Activated CD4-positive, alpha-beta memory T cell treated with anti-CD3 and anti-CD28 coated beads, Interleukin-2, amount 10 ng/mL, durations not matched to agents 7 days and 5 days (primary cell): ENCODE results near the gene ZBTB46. TPM values are rescaled to one million over a fixed set of nuclear protein-coding genes. Genes with fewer than 3 reads are reported as not detected.
"Not testable (repeated sequence)": the region's sequence is repeated elsewhere in the genome, so short reads cannot be mapped to it uniquely, and the experiment has no call there.

ENCODE experiments used
- CTCF ChIA-PET: fragments of 350-600 bp; sonication (Branson Sonifier 250); formaldehyde crosslinking; loops from one replicate; lab custom pipeline; 2021; ENCODE audit warnings: antibody characterized with exemption, inconsistent platforms; lab: Charles Lee
- POLR2A ChIA-PET: fragments of 350-600 bp; sonication (Branson Sonifier 250); formaldehyde crosslinking; loops from one replicate; lab custom pipeline; 2021; ENCODE audit warnings: antibody characterized with exemption; lab: Charles Lee
- DNase-seq: peaks from one replicate; pipeline ENCODE4 v3.0.0-alpha.2; 2020
- H3K27ac Mint-ChIP-seq: one replicate; pipeline ENCODE4 v1.8.0; 2021; ENCODE audit warnings: mild to moderate bottlenecking, mixed read lengths
- H3K27me3 Mint-ChIP-seq: one replicate; pipeline ENCODE4 v1.8.0; 2021; ENCODE audit warnings: mixed read lengths
- H3K36me3 Mint-ChIP-seq: one replicate; pipeline ENCODE4 v1.8.0; 2021; ENCODE audit warnings: low read depth, mixed read lengths
- H3K4me1 Mint-ChIP-seq: one replicate; pipeline ENCODE4 v1.8.0; 2021; ENCODE audit warnings: mixed read lengths
- H3K4me3 Mint-ChIP-seq: one replicate; pipeline ENCODE4 v1.8.0; 2021; ENCODE audit warnings: mild to moderate bottlenecking, mixed read lengths
- H3K9me3 Mint-ChIP-seq: one replicate; pipeline ENCODE4 v1.8.0; 2021; ENCODE audit warnings: mixed read lengths
- total RNA-seq, 2 experiments: library from RNA; stranded (reverse); gene quantifications; one replicate each; pipeline ENCODE4 v1.2.3, GENCODE V29; 2021

ZBTB46 gene
- total RNA-seq, 2 experiments from 2014 or later = 0.53 to 0.65 TPM

- POLR2A ChIA-PET = interaction anchor here (7.3 kb wide), 1 partner anchor 29 kb away, joined by 120 read pairs; the partner anchor contains the start of genes ARFRP1 and ZGPAT
- CTCF ChIA-PET = interaction anchor here (0.6 to 0.7 kb wide), 2 partner anchors 26 to 50 kb away, joined by 3 read pairs; partner anchors contain the start of genes ARFRP1 and ZGPAT
- peak overlapping the region; percentile 64 for H3K27ac Mint-ChIP-seq
These were observed 96.7 kb downstream of the ZBTB46 start for GRCh38 chr20:63734111-63734945.

GRCh38 chr20:63733579-63734081, 97.4 kb downstream of the ZBTB46 start:
- Mint-ChIP-seq H3K4me3 (no peak overlapping the region), H3K36me3 (peaks cover 42% of the 10 kb centered on the region), H3K27me3 (no peaks in the 10 kb centered on the region), H3K27ac (peak overlapping the region; percentile 64), H3K9me3 (no peaks in the 10 kb centered on the region), H3K4me1 (peaks cover 28% of the 10 kb centered on the region)
- POLR2A ChIA-PET = interaction anchor here (7.3 kb wide), 1 partner anchor 28 kb away, joined by 120 read pairs; the partner anchor contains the start of genes ARFRP1 and ZGPAT
- DNase-seq = no peak
- CTCF ChIA-PET = no interaction called here

More at GRCh38 chr20:63734111-63734945, 96.7 kb downstream of the ZBTB46 start:
- no peak overlapping the region for H3K4me3 Mint-ChIP-seq
- no peaks in the 10 kb centered on the region for H3K9me3 Mint-ChIP-seq
- DNase-seq = no peak
- peaks cover 38% of the 10 kb centered on the region for H3K36me3 Mint-ChIP-seq
- no peaks in the 10 kb centered on the region for H3K27me3 Mint-ChIP-seq
- peaks cover 27% of the 10 kb centered on the region for H3K4me1 Mint-ChIP-seq

DNA sequence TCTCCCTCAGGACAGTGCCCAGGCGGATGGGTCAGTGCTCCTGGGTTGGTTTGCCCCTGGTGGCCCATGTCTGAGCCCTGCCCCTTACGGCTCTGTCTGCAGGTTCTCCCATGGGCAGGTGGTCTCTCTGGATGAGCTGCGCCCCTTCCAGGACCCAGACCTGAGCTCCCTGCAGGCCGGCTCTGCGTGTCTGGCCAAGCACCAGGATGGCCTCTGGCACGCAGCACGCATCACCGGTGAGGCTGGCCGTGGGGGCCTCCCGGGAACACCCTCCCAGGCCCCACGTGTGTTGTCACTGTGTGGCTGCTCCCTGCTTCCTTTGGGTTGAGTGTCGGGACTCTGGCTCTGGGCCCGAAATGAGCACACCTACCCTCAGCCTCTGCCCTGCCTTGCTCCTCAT, 97.9 kb downstream of the ZBTB46 start:
- POLR2A ChIA-PET = interaction anchor here (7.3 kb wide), 1 partner anchor 28 kb away, joined by 120 read pairs; the partner anchor contains the start of genes ARFRP1 and ZGPAT
- no peak overlapping the region for H3K4me3 Mint-ChIP-seq
- no peaks in the 10 kb centered on the region for H3K9me3 Mint-ChIP-seq
- no peak for DNase-seq
- peaks cover 47% of the 10 kb centered on the region for H3K36me3 Mint-ChIP-seq
- H3K27ac Mint-ChIP-seq = no peak overlapping the region
- CTCF ChIA-PET = no interaction called here
- H3K4me1 Mint-ChIP-seq = peaks cover 34% of the 10 kb centered on the region
- H3K27me3 Mint-ChIP-seq = no peaks in the 10 kb centered on the region

- ChIA-PET CTCF (no interaction called here), POLR2A (interaction anchor here (7.3 kb wide), 1 partner anchor 27 kb away, joined by 120 read pairs; the partner anchor contains the start of genes ARFRP1 and ZGPAT)
- H3K4me1 Mint-ChIP-seq = peaks cover 40% of the 10 kb centered on the region
- H3K27ac Mint-ChIP-seq = no peak overlapping the region
- no peaks in the 10 kb centered on the region for H3K27me3 Mint-ChIP-seq
- H3K4me3 Mint-ChIP-seq = no peak overlapping the region
- H3K9me3 Mint-ChIP-seq = no peaks in the 10 kb centered on the region
- DNase-seq = no peak
- peaks cover 50% of the 10 kb centered on the region for H3K36me3 Mint-ChIP-seq
These were observed 98.7 kb downstream of the ZBTB46 start for GRCh38 chr20:63732118-63733095.

DNA sequence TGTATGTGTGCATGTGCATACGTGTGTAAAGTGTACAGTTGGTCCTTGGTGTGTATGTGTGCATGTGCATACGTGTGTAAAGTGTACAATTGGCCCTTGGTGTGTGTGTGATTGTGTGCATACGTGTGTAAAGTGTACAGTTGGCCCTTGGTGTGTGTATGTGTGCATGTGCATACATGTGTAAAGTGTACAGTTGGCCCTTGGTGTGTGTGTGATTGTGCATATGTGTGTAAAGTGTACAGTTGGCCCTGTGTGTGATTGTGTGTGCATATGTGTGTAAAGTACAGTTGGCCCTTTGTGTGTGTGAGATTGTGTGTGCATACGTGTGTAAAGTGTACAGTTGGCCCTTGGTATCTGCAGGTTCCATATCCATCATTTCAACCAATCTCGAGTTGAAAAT, 99.7 kb downstream of the ZBTB46 start:
- H3K27me3 Mint-ChIP-seq = no peaks in the 10 kb centered on the region
- H3K4me1 Mint-ChIP-seq = peaks cover 43% of the 10 kb centered on the region
- ChIA-PET POLR2A (interaction anchor here (1.9 kb wide), 1 partner anchor 23 kb away, joined by 8 read pairs; the partner anchor contains the start of genes ARFRP1 and ZGPAT), CTCF (interaction anchor here (0.7 kb wide), 1 partner anchor 25 kb away, joined by 3 read pairs; no protein-coding TSS in a partner anchor)
- no peak overlapping the region for H3K4me3 Mint-ChIP-seq
- H3K27ac Mint-ChIP-seq = no peak overlapping the region
- H3K36me3 Mint-ChIP-seq = peaks cover 53% of the 10 kb centered on the region
- peaks cover 3% of the 10 kb centered on the region for H3K9me3 Mint-ChIP-seq
- no peak for DNase-seq

DNA sequence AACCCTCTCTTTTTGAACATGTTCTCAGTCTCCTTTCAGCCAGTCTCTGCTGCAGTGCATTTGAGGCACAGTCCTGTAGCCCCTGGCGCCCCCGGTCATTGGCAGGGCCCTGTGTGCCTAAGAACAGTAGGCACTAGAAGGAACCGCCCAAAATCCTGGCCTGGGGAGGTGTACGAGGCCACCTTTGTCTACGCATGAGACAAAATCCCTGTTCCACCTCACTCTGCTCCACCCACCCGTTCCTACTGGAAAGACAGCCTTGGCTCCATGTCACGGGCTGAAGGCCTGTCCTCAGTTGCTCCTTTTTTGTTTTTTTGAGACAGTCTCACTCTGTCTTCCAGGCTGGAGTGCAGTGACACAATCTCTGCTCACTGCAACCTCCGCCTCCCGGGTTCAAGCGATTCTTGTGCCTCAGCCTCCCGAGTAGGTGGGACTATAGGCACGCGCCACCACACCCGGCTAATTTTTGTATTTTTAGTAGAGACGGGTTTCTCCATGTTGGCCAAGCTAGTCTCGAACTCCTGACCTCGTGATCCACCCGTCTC, 100.8 kb downstream of the ZBTB46 start:
- H3K9me3 Mint-ChIP-seq, H3K27me3 Mint-ChIP-seq, CTCF ChIA-PET, DNase-seq, H3K27ac Mint-ChIP-seq, H3K4me3 Mint-ChIP-seq: not testable (repeated sequence)
- H3K36me3 Mint-ChIP-seq = peaks cover 52% of the 10 kb centered on the region
- POLR2A ChIA-PET = interaction anchor here (1.6 to 3.8 kb wide), 4 partner anchors 7 to 22 kb away, joined by 4 to 29 read pairs (median 8); partner anchors contain the start of genes ARFRP1, LIME1, SLC2A4RG and ZGPAT
- H3K4me1 Mint-ChIP-seq = peaks cover 34% of the 10 kb centered on the region

DNA sequence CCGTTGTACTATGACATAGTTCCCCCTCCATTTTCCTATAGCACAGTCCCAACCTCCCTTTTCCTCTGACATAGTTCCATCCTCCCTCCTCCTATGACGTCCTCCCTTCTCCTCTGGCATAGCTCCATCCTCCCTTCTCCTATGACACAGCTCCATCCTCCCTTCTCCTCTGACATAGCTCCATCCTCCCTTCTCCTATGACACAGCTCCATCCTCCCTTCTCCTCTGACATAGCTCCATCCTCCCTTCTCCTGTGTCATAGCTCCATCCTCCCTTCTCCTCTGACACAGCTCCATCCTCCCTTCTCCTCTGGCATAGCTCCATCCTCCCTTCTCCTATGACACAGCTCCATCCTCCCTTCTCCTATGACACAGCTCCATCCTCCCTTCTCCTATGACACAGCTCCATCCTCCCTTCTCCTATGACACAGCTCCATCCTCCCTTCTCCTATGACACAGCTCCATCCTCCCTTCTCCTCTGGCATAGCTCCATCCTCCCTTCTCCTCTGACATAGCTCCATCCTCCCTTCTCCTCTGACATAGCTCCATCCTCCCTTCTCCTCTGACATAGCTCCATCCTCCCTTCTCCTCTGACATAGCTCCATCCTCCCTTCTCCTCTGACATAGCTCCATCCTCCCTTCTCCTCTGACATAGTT, 108.0 kb downstream of the ZBTB46 start:
- H3K4me1 Mint-ChIP-seq = peaks cover 38% of the 10 kb centered on the region
- ChIA-PET POLR2A (interaction anchor here (0.6 to 1.1 kb wide), 3 partner anchors 14 to 142 kb away, joined by 3 read pairs; partner anchors contain the start of genes LIME1 and TPD52L2), CTCF (interaction anchor here (5.2 kb wide), 1 partner anchor 15 kb away, joined by 13 read pairs; the partner anchor contains the start of genes ARFRP1 and ZGPAT)
- not testable (repeated sequence) for H3K4me3 Mint-ChIP-seq, H3K27ac Mint-ChIP-seq, H3K27me3 Mint-ChIP-seq, DNase-seq
- H3K9me3 Mint-ChIP-seq = peaks cover 18% of the 10 kb centered on the region
- H3K36me3 Mint-ChIP-seq = peaks cover 71% of the 10 kb centered on the region

DNA sequence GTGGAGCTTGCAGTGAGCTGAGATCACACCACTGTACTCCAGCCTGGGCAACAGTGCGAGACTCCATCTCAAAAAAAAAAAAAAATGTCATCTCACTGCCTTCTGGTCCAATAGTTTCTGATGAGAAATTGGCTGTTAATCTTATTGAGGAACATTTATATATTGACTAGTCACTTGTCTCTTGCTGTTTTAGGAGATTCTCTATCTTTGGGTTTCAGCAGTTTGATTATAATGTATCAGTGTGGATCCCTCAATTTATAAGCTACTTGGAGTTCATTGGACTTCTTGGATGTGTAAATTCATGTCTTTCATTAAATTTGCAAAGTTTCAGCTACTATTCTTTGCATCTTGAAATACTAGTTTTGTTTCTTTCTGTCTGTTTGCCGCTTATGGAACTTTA, 112.1 kb downstream of the ZBTB46 start:
- POLR2A ChIA-PET = no interaction called here
- H3K36me3 Mint-ChIP-seq = peaks cover 79% of the 10 kb centered on the region
- H3K4me1 Mint-ChIP-seq = peaks cover 37% of the 10 kb centered on the region
- DNase-seq = no peak
- no peaks in the 10 kb centered on the region for H3K27me3 Mint-ChIP-seq
- peaks cover 12% of the 10 kb centered on the region for H3K9me3 Mint-ChIP-seq
- no peak overlapping the region for H3K4me3 Mint-ChIP-seq
- H3K27ac Mint-ChIP-seq = no peak overlapping the region
- CTCF ChIA-PET = interaction anchor here (5.2 kb wide), 1 partner anchor 11 kb away, joined by 13 read pairs; the partner anchor contains the start of genes ARFRP1 and ZGPAT

DNA sequence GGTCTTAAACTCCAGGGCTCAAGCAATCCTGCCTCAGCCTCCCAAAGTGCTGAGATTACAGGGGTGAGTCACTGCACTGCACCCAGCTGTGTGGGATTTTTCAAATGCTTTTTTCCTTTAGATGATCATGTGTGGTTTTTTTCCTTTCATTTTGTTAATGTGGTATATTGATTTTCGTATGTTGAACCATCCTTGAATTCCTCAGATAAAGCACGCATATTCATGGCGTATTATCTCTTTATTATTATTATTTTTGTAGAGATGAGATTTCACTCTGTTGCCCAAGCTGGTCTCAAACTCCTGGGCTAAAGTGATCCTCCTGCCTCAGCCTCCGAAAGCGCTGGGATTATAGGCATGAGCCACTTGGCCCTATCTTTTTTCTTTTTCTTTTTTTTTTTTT, 116.2 kb downstream of the ZBTB46 start:
- H3K4me3 Mint-ChIP-seq = no peak overlapping the region
- CTCF ChIA-PET = interaction anchor here (0.8 to 1.5 kb wide), 2 partner anchors 9 to 21 kb away, joined by 3 read pairs; partner anchors contain the start of gene LIME1
- H3K9me3 Mint-ChIP-seq = peaks cover 15% of the 10 kb centered on the region

GRCh38 chr20:63712191-63712590, 118.9 kb downstream of the ZBTB46 start:
- ChIA-PET CTCF (interaction anchor here (1.5 kb wide), 1 partner anchor 327 kb away, joined by 3 read pairs; no protein-coding TSS in a partner anchor), POLR2A (interaction anchor here (0.7 to 2.0 kb wide), 4 partner anchors 14 to 27 kb away, joined by 3 to 7 read pairs (median 4); no protein-coding TSS in a partner anchor)
- DNase-seq = no peak
- Mint-ChIP-seq H3K27me3 (no peaks in the 10 kb centered on the region), H3K9me3 (peaks cover 10% of the 10 kb centered on the region), H3K4me3 (no peak overlapping the region), H3K27ac (no peak overlapping the region), H3K4me1 (peaks cover 54% of the 10 kb centered on the region), H3K36me3 (peaks cover 72% of the 10 kb centered on the region)

More for the DNA sequence above, 116.2 kb downstream of the ZBTB46 start:
- POLR2A ChIA-PET = no interaction called here
- no peak for DNase-seq
- Mint-ChIP-seq H3K27me3 (no peaks in the 10 kb centered on the region), H3K4me1 (peaks cover 47% of the 10 kb centered on the region), H3K27ac (no peak overlapping the region), H3K36me3 (peaks cover 85% of the 10 kb centered on the region)

DNA sequence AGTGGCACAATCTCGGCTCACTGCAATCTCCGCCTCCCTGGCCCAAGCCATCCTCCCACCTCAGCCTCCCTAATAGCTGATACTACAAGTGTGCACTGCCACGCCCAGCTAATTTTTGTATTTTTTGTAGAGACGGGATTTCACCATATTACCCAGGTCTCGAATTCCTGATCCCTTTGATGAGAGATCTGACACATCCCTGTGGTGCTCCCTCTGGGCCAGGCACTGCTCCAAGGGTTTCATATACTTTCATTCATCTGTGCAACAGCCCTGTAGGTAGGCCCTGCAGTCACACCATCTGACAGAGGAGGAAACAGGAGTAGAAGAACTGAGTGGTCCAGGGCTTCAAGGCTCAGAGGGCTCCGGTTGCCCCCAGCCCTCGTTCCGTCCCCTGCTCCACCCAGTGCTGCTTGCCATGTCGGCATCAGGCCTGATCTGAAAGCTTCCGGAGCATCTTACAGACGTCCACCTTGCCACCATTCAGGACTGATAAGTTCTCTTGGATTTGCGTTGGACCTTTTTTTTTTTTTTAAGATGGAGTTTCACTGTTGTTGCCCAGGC, 119.9 kb downstream of the ZBTB46 start:
- Mint-ChIP-seq H3K9me3 (peaks cover 9% of the 10 kb centered on the region), H3K27me3 (no peaks in the 10 kb centered on the region), H3K4me3 (peak overlapping the region; percentile 54), H3K27ac (peak overlapping the region; percentile 37), H3K4me1 (peaks cover 58% of the 10 kb centered on the region), H3K36me3 (peaks cover 71% of the 10 kb centered on the region)
- ChIA-PET POLR2A (interaction anchor here (0.8 to 1.1 kb wide), 3 partner anchors 25 to 28 kb away, joined by 3 to 4 read pairs (median 4); no protein-coding TSS in a partner anchor), CTCF (interaction anchor here (0.9 to 1.6 kb wide), 4 partner anchors 11 to 328 kb away, joined by 3 to 5 read pairs (median 3); partner anchors contain the start of gene PTK6)
- no peak for DNase-seq
